B cell (primary cell): ENCODE measurements around the gene COL21A1.

ENCODE experiments used
- CTCF ChIP-seq: fragments of 200-600 bp; IDR thresholded peaks from one replicate; pipeline ENCODE4 v1.8.0; 2022; ENCODE audit warnings: antibody characterized with exemption, mild to moderate bottlenecking
- EZH2 ChIP-seq: IDR thresholded peaks from 2 replicates; pipeline ENCODE4 v1.6.1; 2012; ENCODE audit warnings: borderline replicate concordance, low read depth, mild to moderate bottlenecking, moderate library complexity, low read length; ENCODE audit not compliant: insufficient read depth, poor library complexity, severe bottlenecking

DNA sequence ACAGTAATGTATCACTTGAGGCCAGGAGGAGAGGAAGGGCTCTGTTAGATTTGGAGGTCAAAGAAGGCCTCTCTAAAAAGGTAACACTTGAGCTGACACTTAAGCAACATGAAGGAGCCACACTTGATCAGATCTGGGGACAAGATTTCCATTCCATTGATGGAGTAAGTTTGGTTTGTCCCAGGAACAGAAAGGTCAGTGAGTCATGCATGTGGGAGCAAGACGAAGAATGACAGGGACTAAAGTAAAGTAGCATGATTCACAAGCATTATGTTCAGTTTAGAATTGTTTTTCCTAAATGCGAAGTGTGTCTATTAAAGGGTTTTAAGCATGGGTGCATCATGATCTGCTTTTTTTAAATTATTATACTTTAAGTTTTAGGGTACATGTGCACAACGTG is 47.4 kb downstream of the COL21A1 start:
- TF ChIP-seq CTCF (no peak), EZH2 (no peak)
